Measurements from ENCODE around the gene HIRIP3.

DNA sequence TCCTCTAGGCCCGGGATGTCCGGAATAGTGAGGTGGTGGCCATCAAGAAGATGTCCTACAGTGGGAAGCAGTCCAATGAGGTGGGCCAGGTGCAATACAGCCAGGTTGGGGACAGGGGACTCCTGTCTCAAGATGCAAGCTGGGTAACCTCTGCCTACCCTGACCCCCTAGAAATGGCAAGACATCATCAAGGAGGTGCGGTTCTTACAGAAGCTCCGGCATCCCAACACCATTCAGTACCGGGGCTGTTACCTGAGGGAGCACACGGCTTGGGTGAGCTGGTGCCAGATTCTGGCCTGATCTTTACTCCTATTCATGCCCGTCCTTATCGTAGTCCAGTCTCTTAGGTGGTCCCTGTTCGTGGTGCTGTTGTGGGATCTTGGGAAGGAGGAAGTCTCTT is 17.3 kb downstream of the HIRIP3 start:
- TF ChIP-seq, protein P1, sequence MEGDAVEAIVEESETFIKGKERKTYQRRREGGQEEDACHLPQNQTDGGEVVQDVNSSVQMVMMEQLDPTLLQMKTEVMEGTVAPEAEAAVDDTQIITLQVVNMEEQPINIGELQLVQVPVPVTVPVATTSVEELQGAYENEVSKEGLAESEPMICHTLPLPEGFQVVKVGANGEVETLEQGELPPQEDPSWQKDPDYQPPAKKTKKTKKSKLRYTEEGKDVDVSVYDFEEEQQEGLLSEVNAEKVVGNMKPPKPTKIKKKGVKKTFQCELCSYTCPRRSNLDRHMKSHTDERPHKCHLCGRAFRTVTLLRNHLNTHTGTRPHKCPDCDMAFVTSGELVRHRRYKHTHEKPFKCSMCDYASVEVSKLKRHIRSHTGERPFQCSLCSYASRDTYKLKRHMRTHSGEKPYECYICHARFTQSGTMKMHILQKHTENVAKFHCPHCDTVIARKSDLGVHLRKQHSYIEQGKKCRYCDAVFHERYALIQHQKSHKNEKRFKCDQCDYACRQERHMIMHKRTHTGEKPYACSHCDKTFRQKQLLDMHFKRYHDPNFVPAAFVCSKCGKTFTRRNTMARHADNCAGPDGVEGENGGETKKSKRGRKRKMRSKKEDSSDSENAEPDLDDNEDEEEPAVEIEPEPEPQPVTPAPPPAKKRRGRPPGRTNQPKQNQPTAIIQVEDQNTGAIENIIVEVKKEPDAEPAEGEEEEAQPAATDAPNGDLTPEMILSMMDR (IDR thresholded peaks at IDR 0.05) = no peak
- TF ChIP-seq POLR2A (IDR thresholded peaks at IDR 0.05) = no peak

All from right lobe of liver (tissue), 4 donors.